A549 (cell line): ENCODE results near the gene RGS10.

Source experiments
- BHLHE40 ChIP-seq: IDR thresholded peaks from 2 replicates; pipeline ENCODE4 v1.6.1; 2012; ENCODE audit warnings: low read depth, low read length, inconsistent platforms
- CHD4 ChIP-seq: fragments of 200-600 bp; sonication (generic); IDR thresholded peaks from 2 replicates; pipeline ENCODE4 v1.6.1; 2016; ENCODE audit warnings: antibody characterized with exemption, mild to moderate bottlenecking, borderline replicate concordance
- CTCF ChIP-seq: fragments of >200 bp; sonication (Bioruptor Twin); formaldehyde crosslinking; IDR thresholded peaks from 3 replicates; pipeline ENCODE4 v1.5.1; 2016
- HDAC2 ChIP-seq: fragments of 200-600 bp; sonication (generic); IDR thresholded peaks from 2 replicates; pipeline ENCODE4 v1.6.1; 2016
- HMGXB4 ChIP-seq: fragments of 250-450 bp; sonication (Bioruptor Pico); IDR thresholded peaks from 2 replicates; pipeline ENCODE4 v1.5.0; 2021; ENCODE audit warnings: mild to moderate bottlenecking, moderate library complexity, borderline replicate concordance
- HOXB5 ChIP-seq: fragments of 250-450 bp; sonication (Bioruptor Pico); IDR thresholded peaks from 2 replicates; pipeline ENCODE4 v1.5.0; 2020; ENCODE audit warnings: mild to moderate bottlenecking, moderate library complexity
- KDM1A ChIP-seq: fragments of 200-600 bp; sonication (generic); IDR thresholded peaks from 2 replicates; pipeline ENCODE4 v1.6.1; 2016; ENCODE audit warnings: low read depth, mild to moderate bottlenecking
- POLR2A ChIP-seq: IDR thresholded peaks from 2 replicates; pipeline ENCODE4 v1.6.1; 2012; ENCODE audit warnings: mild to moderate bottlenecking, low read length
- RFX5 ChIP-seq: fragments of 450-650 bp; IDR thresholded peaks from 2 replicates; pipeline ENCODE4 v1.7.1; 2014; ENCODE audit warnings: antibody characterized with exemption, mild to moderate bottlenecking, moderate library complexity
- USF2 ChIP-seq: fragments of 450-650 bp; IDR thresholded peaks from 2 replicates; pipeline ENCODE4 v1.6.1; 2014; ENCODE audit warnings: antibody characterized with exemption
- TF ChIP-seq, protein P1 (sequence below): fragments of 200-600 bp; sonication (generic); IDR thresholded peaks from 2 replicates; pipeline ENCODE4 v1.6.1; 2016; ENCODE audit warnings: antibody characterized with exemption, mild to moderate bottlenecking, moderate library complexity

DNA sequence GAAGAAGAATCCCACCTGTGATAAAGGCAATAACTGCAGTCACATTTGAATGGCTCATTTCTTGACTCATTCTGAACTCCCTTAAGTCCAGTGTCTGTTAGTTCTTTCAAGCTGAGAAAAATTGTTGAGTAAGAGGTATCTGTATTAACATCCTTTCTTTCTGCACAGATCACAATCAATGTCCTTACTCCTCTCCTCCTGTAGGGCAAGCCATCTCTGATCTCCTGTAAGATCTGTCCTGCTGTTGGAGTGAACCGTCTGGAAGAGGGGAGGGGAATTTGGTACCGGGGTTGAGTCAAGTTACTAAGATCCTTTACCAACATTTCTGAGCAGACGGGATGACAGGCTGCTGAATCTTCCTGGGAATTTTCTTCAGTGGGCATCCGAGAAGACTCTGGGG, 19.6 kb upstream of the RGS10 start:
- TF ChIP-seq KDM1A (no peak), RFX5 (no peak), POLR2A (no peak), HDAC2 (no peak), HMGXB4 (CRISPR knock-in tag) (no peak), BHLHE40 (no peak), CTCF (no peak), HOXB5 (CRISPR knock-in tag) (no peak), USF2 (no peak), CHD4 (no peak)
- TF ChIP-seq, protein P1, sequence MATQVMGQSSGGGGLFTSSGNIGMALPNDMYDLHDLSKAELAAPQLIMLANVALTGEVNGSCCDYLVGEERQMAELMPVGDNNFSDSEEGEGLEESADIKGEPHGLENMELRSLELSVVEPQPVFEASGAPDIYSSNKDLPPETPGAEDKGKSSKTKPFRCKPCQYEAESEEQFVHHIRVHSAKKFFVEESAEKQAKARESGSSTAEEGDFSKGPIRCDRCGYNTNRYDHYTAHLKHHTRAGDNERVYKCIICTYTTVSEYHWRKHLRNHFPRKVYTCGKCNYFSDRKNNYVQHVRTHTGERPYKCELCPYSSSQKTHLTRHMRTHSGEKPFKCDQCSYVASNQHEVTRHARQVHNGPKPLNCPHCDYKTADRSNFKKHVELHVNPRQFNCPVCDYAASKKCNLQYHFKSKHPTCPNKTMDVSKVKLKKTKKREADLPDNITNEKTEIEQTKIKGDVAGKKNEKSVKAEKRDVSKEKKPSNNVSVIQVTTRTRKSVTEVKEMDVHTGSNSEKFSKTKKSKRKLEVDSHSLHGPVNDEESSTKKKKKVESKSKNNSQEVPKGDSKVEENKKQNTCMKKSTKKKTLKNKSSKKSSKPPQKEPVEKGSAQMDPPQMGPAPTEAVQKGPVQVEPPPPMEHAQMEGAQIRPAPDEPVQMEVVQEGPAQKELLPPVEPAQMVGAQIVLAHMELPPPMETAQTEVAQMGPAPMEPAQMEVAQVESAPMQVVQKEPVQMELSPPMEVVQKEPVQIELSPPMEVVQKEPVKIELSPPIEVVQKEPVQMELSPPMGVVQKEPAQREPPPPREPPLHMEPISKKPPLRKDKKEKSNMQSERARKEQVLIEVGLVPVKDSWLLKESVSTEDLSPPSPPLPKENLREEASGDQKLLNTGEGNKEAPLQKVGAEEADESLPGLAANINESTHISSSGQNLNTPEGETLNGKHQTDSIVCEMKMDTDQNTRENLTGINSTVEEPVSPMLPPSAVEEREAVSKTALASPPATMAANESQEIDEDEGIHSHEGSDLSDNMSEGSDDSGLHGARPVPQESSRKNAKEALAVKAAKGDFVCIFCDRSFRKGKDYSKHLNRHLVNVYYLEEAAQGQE = no peak
